NCI-H2107 (cell line): ENCODE measurements around the gene TMEM52.
"Not testable (repeated sequence)": the region's sequence is repeated elsewhere in the genome, so short reads cannot be mapped to it uniquely, and the experiment has no call there.

ENCODE experiments used
- DNase-seq: peaks from one replicate; lab custom pipeline; 2025; lab: John Stamatoyannopoulos, UW

The TMEM52 gene

GRCh38 chr1:1945782-1946393, 26.8 kb upstream of the TMEM52 start:
- DNase-seq = no peak

- no peak for DNase-seq
Observed at GRCh38 chr1:1943834-1944570, 24.9 kb upstream of the TMEM52 start.

GRCh38 chr1:1942753-1943656, 23.9 kb upstream of the TMEM52 start:
- no peak for DNase-seq

GRCh38 chr1:1941868-1942752, 23.0 kb upstream of the TMEM52 start:
- DNase-seq = no peak

- no peak for DNase-seq
Observed at GRCh38 chr1:1941211-1941841, 22.2 kb upstream of the TMEM52 start.

- DNase-seq = no peak
Observed at GRCh38 chr1:1940123-1940425, 21.0 kb upstream of the TMEM52 start.

GRCh38 chr1:1939296-1940122, 20.4 kb upstream of the TMEM52 start:
- no peak for DNase-seq

- no peak for DNase-seq
Observed at GRCh38 chr1:1938613-1939295, 19.7 kb upstream of the TMEM52 start.

GRCh38 chr1:1938276-1938573, 19.1 kb upstream of the TMEM52 start:
- no peak for DNase-seq

GRCh38 chr1:1937549-1938275, 18.6 kb upstream of the TMEM52 start:
- no peak for DNase-seq

GRCh38 chr1:1937061-1937460, 18.0 kb upstream of the TMEM52 start:
- DNase-seq = no peak

- not testable (repeated sequence) for DNase-seq
Observed at GRCh38 chr1:1934848-1935247, 15.8 kb upstream of the TMEM52 start.

- DNase-seq = no peak
Observed at GRCh38 chr1:1929639-1930545, 10.8 kb upstream of the TMEM52 start.

- DNase-seq = no peak
Observed at GRCh38 chr1:1929102-1929638, 10.1 kb upstream of the TMEM52 start.

- no peak for DNase-seq
Observed at GRCh38 chr1:1928231-1929101, 9.4 kb upstream of the TMEM52 start.

GRCh38 chr1:1927751-1928150, 8.7 kb upstream of the TMEM52 start:
- DNase-seq = no peak
